HG03521 (cell line): ENCODE measurements around the gene KIF2C.

ENCODE experiments used
- ATAC-seq: cut with Tn5 transposase; IDR thresholded peaks from one replicate; pipeline ENCODE4 v1.9.1; 2021; ENCODE audit warnings: mild to moderate bottlenecking, moderate library complexity; ENCODE audit not compliant: unreplicated experiment

Gene KIF2C

GRCh38 chr1:44775078-44775929, 35.7 kb downstream of the KIF2C start, which contains the start of gene RPS8:
Gene RPS8 (plus strand): TSS chr1:44775540. CDS start chr1:44775597, 57 bp downstream.
- ATAC-seq, result peak; percentile 77

DNA sequence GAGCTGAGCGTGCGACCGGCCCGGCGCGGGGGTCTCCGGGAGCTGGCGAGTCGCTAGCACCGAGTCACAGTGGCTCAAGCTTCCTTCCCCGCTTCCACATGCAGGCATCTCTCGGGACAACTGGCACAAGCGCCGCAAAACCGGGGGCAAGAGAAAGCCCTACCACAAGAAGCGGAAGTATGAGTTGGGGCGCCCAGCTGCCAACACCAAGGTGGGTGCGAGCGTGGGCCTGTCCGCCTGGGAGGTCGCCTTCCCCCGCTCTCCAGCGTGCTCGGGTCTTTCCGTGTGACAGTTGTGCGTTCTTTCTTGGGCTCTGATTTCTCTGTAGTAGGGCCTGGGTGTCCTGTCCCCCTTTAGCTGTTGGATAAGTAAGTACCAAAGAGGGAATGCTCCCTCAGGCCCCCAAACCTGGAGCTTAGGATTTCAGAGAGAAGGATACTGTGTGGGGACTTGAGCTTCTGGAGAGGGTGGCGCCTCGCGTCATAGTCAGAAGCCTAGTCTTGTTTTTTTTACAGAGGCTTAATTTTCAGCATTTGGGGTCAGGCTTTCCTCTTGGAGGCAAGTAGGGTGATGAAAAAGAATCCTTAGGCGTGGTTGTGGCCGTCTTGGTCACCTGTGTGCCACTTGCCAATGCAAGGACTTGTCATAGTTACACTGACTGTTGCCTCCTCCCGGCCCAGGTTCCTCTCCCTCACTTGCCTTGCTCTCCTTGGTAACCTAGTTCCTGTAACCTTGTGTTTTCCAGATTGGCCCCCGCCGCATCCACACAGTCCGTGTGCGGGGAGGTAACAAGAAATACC, 36.5 kb downstream of the KIF2C start:
- peak; percentile 7 for ATAC-seq

DNA sequence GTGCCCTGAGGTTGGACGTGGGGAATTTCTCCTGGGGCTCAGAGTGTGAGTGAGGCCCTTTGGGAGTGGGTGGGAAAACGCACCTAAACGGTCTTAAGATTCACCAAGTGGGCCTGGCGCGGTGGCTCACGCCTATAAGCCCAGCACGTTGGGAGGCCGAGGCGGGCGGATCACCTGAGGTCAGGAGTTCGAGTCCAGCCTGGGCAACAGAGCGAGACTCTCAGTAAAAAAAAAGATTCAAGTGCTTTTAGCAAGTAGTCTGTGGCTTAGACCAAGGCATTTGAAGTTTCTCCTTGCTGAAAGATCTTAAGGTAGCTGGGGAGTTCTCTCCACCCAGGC, 37.1 kb downstream of the KIF2C start:
- ATAC-seq, result no peak

DNA sequence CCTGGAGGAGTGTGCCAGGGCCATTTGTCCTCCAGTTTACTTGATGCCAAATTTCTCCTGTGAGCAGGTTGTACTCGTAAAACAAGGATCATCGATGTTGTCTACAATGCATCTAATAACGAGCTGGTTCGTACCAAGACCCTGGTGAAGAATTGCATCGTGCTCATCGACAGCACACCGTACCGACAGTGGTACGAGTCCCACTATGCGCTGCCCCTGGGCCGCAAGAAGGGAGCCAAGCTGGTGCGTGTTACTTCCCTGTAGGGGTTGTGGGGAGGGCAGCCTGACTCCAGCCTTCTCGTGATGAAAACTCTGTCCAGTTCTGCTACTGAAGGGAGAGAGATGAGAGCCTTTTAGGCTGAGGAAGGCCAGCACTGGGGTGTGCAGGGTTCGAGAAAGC, 37.9 kb downstream of the KIF2C start:
- ATAC-seq, result no peak

DNA sequence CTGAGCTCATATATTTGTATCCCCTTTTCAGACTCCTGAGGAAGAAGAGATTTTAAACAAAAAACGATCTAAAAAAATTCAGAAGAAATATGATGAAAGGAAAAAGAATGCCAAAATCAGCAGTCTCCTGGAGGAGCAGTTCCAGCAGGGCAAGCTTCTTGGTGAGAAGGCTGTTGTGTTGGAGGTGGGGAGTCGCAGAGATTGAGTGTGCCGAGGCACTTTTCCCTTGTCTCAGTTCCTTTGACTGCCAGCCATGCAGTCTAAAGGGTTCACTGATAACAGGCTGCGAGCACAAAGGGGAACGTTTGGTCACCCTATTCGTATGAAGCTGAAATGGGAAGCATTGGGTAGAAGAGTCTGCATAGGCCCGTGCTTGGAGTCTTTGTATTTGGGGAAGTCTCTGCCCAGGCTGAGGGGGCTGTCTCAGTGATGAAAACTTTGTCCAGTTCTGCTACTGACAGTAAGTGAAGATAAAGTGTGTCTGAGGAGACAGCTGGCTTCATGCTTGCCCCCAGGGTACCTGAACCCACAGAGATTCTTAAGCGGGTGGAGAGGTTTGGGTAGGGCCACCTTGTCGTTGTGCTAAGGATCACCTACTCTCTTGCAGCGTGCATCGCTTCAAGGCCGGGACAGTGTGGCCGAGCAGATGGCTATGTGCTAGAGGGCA, 38.5 kb downstream of the KIF2C start:
- ATAC-seq, result no peak

- ATAC-seq, result no peak
These were observed 39.3 kb downstream of the KIF2C start for GRCh38 chr1:44778705-44779576.

DNA sequence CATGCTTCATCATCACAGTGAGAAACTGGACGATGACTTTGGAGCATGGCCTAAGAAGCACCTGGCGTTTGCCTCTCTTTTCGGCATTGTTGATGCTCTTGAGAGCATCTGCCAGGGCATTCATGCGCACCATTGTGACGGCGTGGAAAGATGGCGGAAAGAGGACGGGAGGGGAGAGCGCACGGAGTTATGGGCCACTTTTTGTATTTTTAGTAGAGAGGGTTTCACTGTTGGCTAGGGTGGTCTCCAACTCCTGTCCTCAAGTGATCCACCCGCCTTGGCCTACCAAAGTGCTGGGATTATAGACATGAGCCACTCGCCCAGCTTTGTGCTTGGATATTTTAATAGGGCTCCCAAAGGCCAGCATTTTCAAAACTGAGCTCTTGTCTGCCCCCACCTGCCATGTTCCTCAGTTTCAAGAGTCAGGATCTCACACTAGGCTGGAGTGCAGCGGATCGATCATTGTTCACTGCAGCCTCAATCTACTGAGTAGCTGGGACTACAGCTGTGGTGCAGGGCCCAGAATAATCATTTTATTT, 41.0 kb downstream of the KIF2C start:
- no peak for ATAC-seq

DNA sequence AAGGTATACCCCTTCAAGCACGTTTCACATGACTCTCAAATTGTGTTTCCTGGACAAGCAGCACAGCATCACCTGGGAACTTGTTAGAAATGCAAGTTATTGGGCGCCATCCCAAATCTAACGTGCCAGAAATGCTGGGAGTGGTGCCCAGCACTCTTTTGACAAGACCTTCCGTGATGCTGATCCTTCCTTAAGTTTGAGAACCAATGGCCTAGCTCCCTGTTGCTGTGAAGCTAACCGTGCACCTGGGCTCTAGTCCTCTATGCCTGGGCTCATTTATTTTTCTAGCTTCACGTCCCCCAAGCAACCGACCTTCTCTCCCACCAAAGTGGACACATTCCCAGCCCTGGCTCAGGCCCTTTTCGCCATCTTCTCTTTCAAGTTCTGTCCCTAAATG, 44.1 kb downstream of the KIF2C start:
- no peak for ATAC-seq

GRCh38 chr1:44784094-44785028, 44.7 kb downstream of the KIF2C start:
- ATAC-seq, result no peak

DNA sequence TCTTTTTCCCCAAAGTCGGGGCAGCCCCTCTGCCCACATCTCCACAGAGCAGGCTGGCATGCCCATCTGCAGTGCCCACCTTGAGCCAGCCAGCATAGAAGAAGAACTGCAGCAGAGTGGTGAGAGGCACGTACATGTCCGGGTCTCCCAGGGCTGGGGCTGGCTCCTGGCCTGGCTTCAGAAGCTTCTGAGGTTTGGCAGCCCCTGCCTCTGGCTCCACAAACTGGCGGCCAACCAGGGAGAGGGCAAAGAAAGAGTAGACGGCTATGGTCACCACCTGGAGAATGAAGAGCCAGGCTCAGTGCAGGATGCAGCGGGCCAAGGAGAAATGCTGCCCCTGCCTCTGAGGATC, 45.4 kb downstream of the KIF2C start:
- ATAC-seq, result no peak

- no peak for ATAC-seq
These were observed 46.0 kb downstream of the KIF2C start for GRCh38 chr1:44785501-44786137.

DNA sequence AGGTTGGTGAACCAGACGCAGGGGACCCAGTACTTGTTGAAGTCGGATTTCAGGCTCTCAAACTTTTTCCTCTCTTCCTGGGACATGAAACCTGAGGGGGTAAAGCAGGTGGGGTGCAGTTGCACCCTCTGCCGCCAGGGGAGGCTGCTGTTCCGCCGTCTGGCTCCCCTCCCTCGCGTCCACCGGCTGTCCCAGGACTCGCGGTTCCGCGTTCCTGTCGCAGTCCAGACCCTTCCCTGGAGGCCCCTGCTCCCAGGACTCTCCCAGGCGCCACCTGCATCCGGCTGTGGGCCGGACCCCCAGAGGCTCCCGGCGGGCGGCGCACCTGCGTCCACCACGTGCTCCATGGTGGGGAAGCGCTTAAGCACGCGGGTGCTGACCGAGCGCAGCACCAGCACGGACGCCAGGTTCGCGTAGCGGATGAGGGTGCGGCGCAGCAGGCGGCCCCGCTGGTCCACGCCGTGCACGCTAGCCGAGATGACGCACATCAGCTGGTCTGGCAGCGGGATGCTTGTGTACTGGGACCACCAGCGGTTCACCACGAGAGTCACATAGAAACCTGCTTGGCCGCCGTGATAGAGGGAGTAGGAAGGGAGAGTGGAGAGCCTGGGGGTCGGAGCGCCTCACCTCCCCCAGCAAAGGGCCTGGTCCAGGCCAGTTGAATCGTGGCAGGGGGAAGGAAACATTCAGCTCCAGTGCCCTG, 46.7 kb downstream of the KIF2C start:
- peak; percentile 36 for ATAC-seq

GRCh38 chr1:44786841-44787426, 47.3 kb downstream of the KIF2C start:
- no peak for ATAC-seq

DNA sequence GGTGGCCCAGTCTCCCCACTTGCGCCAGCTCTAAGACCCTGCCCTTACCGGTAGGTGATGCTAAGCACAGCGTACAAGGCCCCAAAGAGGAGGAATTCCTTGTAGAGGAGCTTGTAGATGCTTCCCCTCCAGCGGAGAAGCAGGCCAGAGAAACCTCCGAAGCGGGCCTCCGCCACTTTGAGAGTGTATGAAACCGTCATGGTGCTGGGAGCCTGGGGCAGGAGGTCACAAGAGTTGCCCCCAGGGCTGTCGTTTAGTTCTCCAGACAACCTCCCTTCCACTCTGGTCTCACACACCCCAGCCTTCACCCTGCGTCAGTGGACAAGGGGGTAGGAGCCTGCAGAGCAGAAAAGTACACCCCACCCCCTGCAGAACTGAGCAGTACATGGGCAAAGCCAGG, 47.9 kb downstream of the KIF2C start:
- no peak for ATAC-seq

DNA sequence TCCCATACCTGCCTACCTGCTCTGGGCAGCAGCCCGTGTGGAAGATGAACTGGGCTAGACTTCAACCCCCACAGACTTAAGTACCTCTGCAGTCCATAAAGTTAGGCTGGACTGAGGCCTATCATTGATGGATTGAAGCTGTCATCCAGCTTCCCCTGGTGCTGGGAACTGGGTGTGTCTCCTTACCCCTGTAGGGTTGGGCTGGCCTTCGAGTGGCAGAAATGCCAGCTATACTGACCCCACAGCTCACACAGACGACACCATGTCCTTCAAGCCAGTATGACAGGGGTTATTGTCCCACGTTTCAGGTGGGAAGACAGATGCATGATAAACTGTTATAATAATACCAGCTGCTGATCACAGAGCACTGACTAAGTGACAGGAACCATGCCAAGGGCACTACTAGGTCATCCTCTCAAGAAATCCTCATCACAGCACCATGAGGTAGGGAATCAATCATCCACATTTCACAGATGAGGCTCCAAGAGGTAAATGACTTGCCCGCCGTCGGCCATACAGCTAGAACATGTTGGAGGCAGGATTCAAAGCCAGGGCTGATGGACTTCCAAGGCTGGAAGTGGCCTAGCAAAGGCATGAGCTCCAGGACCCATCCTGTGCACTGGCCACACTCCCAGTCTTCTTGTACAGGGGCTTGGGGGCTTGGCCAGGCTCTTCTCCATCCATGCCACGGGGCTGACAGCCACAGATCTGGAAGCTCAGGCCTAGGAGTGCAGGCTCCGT, 48.7 kb downstream of the KIF2C start, which contains the start of gene BEST4:
BEST4 (minus strand) TSS at position 51 of the 741 bp plus-strand sequence. CDS start 465 bp downstream, outside the sequence.
- ATAC-seq, result no peak

DNA sequence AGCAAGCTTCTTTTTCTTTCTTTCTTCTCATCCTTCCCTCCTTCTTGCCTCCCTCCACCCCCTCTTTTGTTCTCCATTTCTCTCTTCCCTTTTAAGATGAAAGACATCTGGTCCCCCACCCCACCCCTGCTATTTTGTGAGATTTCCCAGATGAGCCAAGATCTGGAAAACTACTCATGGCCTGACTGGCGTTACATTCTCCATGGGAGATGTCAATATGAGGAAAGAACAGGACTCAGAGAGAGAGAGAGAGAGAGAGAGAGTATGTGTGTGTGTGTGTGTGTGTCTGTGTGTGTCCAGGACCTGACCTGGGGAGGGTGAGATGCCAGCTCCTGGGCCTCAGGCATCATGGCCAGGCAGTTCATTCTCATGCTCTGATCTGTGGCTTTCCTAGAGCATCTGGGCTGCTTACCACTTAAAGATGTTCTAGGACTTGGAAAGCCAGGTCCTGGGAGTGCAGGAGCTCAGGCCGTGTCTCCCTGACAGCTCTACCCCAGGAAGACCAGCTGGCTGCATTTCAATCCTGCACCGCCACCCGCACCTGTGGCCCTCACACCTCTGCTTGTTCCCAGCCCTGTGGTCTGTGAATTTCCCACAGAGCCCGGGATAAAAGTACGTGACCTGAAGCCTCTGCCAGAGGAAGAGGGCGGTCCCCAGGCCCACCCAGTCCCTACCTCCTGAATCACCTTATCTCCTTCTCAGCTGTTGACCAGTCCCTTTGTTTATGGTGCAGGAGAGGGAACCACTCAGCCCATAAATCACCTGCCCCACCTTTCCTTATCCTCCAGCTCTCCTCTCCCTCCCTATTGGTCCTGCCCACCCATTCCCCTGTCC, 51.5 kb downstream of the KIF2C start:
- no peak for ATAC-seq
